Coronary artery (tissue), 2 donors: ENCODE results near the gene FAM240B.

Experiments used
- DNase-seq: peaks from one replicate; pipeline ENCODE4 v3.0.0-alpha.2; 2017; ENCODE audit warnings: low spot score
- H3K27ac ChIP-seq, 2 donors: fragments of 200-600 bp; sonication (generic); one replicate each; pipeline ENCODE4 v1.5.1; 2016 to 2019
- H3K4me3 ChIP-seq: fragments of 200-600 bp; sonication (generic); 2 replicates; pipeline ENCODE4 v1.5.1; 2016; ENCODE audit warnings: mild to moderate bottlenecking, moderate library complexity
- TF ChIP-seq, protein P1 (sequence below): fragments of 200-600 bp; sonication (generic); IDR thresholded peaks from one replicate; pipeline ENCODE4 v1.5.1; 2019; ENCODE audit warnings: antibody characterized with exemption

FAM240B gene

DNA sequence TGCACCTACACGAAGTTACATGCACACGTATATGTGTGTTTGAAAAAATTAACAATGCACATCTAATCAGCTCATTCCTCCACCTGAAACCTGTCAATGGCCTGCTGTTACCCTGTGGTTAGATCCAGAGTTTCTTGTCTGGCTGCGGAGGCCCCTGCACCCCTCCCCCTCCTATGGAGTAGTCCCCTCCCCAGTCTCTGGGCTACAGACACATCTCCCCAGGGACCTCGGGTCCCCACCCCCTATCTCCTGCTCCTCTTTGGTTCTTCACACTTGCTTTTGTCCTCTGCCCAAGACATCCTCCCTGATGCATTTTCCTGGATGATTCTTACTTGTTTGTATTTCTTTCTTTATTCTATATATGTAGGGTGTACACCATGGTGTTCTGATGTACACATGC, 27.2 kb downstream of the FAM240B start:
- no peak for DNase-seq
- H3K4me3 ChIP-seq = no peak overlapping the region
- TF ChIP-seq, protein P1, sequence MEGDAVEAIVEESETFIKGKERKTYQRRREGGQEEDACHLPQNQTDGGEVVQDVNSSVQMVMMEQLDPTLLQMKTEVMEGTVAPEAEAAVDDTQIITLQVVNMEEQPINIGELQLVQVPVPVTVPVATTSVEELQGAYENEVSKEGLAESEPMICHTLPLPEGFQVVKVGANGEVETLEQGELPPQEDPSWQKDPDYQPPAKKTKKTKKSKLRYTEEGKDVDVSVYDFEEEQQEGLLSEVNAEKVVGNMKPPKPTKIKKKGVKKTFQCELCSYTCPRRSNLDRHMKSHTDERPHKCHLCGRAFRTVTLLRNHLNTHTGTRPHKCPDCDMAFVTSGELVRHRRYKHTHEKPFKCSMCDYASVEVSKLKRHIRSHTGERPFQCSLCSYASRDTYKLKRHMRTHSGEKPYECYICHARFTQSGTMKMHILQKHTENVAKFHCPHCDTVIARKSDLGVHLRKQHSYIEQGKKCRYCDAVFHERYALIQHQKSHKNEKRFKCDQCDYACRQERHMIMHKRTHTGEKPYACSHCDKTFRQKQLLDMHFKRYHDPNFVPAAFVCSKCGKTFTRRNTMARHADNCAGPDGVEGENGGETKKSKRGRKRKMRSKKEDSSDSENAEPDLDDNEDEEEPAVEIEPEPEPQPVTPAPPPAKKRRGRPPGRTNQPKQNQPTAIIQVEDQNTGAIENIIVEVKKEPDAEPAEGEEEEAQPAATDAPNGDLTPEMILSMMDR = no peak
- H3K27ac ChIP-seq = no peak overlapping the region

DNA sequence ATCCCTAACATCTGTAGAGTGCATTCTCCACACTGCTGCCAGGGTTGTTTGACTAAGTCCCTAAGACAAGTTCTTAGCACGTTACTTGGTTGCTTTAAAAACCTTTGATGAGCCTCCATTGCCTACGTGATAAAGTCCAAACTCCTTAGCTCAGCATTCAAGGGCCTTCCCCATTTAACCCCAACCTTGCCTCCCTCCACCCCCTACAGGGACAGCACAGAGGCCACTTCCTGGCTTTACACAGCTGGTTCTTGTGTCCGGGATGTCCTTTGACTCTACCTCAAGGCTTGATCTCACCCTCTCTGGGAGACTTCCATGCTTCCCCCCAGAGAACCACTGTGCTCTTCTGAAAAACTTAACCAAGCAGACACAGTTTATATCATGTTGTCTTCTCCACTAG, 29.4 kb downstream of the FAM240B start:
- DNase-seq = no peak
- TF ChIP-seq, protein P1 = no peak
- H3K27ac ChIP-seq = no peak overlapping the region
- H3K4me3 ChIP-seq = no peak overlapping the region

- DNase-seq = no peak
- Histone ChIP-seq H3K4me3 (no peak overlapping the region), H3K27ac (no peak overlapping the region)
- TF ChIP-seq, protein P1 = no peak
Observed at GRCh38 chr9:38689678-38690077, 30.3 kb downstream of the FAM240B start.

- Histone ChIP-seq H3K27ac (no peak overlapping the region), H3K4me3 (peak overlapping the region; percentile 50)
- TF ChIP-seq, protein P1 = no peak
- no peak for DNase-seq
Observed at GRCh38 chr9:38687992-38688391, 31.9 kb downstream of the FAM240B start.

- no peak for DNase-seq
- H3K27ac ChIP-seq = no peak overlapping the region
- peak overlapping the region; percentile 50 for H3K4me3 ChIP-seq
- TF ChIP-seq, protein P1 = no peak
Observed at GRCh38 chr9:38687389-38687842, 32.5 kb downstream of the FAM240B start.

GRCh38 chr9:38686933-38687332, 33.0 kb downstream of the FAM240B start:
- Histone ChIP-seq H3K27ac (no peak overlapping the region), H3K4me3 (peak overlapping the region; percentile 50)
- DNase-seq = no peak
- TF ChIP-seq, protein P1 = no peak

GRCh38 chr9:38685535-38685934, 34.4 kb downstream of the FAM240B start:
- H3K4me3 ChIP-seq = no peak overlapping the region
- TF ChIP-seq, protein P1 = no peak
- DNase-seq = no peak
- no peak overlapping the region for H3K27ac ChIP-seq
